NT2/D1 (cell line): ENCODE results near the gene MFRP.

Experiments used
- SUZ12 ChIP-seq: IDR thresholded peaks from 2 replicates; pipeline ENCODE4 v1.6.1; 2011; ENCODE audit not compliant: insufficient read length, insufficient read depth; ENCODE audit errors: extremely low read depth
- YY1 ChIP-seq: IDR thresholded peaks from 2 replicates; pipeline ENCODE4 v1.6.1; 2011; ENCODE audit not compliant: insufficient read length, insufficient read depth
- ZNF274 ChIP-seq: IDR thresholded peaks from 2 replicates; pipeline ENCODE4 v1.6.1; 2011; ENCODE audit warnings: mild to moderate bottlenecking, low read depth, low read length

DNA sequence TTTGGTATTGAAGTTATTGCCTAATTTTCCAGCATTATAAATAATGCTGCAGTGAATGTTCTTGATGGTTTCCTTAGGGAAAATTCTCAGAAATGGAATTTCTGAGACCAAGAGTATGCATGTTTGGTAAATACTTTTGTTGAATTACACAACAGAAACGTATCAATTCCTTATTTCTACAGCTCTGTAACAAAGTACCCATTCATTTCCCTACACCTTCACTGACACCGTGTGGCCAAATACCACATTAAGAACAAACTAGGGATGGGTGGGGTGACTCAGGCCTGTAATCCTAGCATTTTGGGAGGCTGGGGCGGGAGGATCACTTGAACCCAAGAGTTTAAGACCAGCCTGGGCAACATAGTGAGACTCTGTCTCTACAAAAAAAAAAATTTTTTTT, 51.3 kb downstream of the MFRP start:
- TF ChIP-seq YY1 (no peak), ZNF274 (no peak), SUZ12 (no peak)
